NCI-H226 (cell line): ENCODE results near the gene HSPB7.
"Not testable (repeated sequence)": the region's sequence is repeated elsewhere in the genome, so short reads cannot be mapped to it uniquely, and the experiment has no call there.

Source experiments
- DNase-seq: peaks from one replicate; pipeline ENCODE4 v3.0.0-alpha.2; 2015

Gene HSPB7

DNA sequence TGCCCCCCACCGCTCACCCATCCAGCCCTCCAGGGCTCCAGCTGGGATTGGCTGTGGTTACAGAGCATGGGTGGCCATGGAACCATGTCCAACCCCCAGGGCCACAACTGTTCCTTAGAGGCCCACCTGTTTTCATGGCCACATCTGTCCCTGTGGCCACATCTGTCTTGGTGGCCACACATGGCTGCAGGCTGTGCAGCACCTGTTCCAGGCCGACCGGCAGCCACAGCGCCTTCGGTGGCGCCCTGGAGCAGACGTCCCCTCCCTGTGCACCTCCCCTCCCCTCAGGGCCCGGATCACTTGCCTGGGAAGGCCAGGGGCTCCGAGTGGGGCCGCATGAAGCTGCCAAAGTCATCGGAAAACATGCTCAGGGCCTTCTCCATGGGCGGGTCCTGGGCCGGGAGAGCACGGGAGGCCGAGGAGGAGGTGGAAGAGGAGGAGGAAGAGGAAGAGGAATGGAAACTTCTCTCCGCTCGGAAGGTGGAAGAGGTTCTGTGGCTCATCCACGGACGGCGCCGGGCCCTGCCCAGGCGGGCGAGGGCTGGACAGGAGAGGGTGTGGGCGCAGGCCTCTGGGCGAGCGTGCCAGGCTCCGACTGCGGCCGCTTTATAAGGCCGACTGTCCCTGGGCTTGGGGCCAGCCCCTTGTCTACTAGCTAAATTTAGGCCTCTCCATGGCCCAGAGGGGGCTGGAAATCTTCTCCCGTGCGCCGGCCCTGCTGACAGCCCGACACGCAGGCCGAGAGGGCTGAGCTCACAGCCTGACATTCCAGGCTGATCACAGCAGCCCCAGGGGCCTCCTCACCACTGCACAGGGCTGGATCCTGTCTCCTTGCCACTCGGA, at the start of gene HSPB7:
Gene HSPB7, minus strand, starts transcription at position 583 of the 843 bp plus-strand sequence. Its CDS starts 80 bp downstream, at position 503.
- peak; percentile 57 for DNase-seq

GRCh38 chr1:16067127-16067768, 49.4 kb upstream of the HSPB7 start:
- no peak for DNase-seq

GRCh38 chr1:16066245-16066644, 48.4 kb upstream of the HSPB7 start:
- DNase-seq, result no peak

DNA sequence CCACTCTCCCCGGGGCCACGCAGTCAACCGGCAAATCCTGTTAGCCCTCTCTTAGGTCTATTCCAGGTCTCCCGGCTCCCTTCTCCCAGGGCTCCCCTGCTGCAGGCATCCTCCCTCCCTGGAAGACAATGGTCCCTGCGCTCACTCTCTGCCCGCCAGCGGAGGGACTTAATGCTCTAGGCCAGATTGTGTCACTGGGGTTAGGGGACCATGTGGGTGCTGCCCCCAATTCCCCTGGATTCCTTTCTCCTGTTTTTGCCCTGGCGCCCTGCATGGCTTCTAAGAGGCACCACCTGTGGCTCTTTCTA, 47.4 kb upstream of the HSPB7 start:
- DNase-seq, result no peak

GRCh38 chr1:16064536-16065268, 46.9 kb upstream of the HSPB7 start:
- no peak for DNase-seq

- DNase-seq, result no peak
Measured at GRCh38 chr1:16063921-16064320, 46.1 kb upstream of the HSPB7 start.

DNA sequence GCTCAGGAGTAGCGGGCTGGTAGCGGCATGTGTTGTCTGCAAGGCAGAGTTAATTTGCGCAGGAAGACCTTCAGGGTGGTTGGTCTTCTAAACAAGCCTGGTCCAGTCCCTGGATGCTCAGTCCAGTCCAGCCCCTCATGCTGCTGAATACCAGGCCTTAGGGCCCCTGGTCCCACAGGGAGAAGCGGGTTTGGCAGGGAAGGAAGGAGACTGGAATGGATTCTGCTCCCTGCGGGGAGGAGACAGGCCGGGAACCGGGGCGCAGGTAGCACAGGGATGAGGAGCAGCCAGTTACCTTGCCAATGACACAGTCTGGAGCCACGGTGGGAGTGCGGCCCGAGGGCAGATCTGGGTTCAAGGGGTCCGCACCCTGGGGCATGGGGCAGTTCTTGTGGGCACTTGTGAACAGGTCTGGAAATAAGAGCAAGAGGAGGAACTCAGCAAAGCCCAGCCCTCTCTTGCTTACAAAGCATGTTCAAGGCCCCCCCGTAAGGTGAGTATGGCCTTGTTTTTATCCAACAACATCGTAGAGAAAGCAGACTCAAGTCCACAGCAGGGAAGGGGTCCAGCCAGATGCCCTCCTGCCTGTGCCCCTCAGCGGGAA, 45.5 kb upstream of the HSPB7 start:
- DNase-seq, result no peak

DNA sequence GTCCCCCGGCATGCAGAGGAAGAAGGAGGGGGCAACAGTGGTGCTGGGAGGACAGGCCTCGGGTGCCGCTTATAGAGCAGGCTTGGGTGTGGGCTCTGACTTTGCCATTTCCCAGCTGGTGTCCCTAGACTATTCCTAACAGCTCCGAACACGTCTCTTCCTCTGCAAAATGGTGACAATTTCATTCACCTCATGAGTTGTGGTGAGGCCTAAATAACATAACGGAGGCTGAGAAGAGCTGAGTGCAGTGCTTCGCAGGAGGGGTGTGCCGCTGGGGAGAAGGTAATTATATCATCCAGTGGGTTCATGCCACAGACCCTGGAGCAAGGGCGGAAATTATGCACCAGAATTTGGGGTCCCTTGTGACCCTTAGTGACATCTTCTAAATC, 44.8 kb upstream of the HSPB7 start:
- not testable (repeated sequence) for DNase-seq

DNA sequence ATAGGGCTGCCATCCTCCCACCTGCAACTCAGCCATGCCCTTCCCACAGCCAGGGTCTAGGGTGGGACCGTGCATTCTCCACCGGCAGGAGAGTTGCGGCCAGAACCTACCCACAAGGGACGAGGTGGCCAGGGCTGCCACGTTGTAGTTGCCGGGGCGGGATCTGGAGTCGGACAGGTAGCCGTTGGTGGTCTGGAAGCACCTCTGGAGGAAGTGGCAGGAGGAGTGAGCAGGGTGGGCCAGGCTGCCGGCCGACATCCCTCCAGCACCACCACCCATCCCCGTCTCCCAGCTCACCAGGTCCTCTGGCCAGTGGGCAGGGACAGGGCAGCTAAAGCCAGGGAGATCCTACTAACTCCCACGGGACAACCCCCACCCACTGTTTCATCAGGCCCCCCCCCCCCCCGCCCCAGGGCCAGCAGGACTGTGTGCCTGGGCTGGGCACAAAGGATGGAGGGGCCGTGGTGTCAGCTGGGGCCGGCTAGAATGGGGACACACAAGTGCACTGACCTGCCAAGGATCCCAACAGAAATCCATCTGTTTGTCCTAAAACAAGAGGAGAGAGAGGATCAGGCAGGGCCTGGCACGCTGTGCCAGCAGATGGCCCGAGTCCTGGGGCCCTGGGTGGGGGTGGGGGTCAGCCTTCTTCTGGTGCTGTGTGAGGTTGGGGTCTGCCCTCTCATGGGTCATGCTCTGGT, 44.3 kb upstream of the HSPB7 start:
- not testable (repeated sequence) for DNase-seq

DNA sequence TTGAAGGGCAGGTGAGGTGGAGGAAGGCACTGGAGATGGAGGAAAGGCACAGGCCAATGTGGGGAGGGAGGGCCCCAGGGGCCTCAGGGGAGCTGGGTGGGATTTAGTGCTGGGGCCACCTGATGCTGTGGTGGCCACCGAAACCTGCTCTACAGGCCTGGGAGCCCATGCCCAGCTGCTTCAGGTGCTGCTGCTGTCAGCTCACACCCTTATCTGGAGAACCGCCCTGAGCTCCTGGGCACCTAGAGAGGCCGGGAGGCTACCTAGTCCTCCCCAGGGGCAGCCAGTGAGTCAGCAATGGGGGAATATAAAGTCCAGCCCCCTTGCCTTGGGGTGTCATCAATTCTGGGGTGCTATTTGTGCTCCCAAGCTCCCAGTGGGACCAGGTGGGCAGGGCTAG, 43.4 kb upstream of the HSPB7 start:
- DNase-seq, result no peak

- DNase-seq, result not testable (repeated sequence)
Measured at GRCh38 chr1:16058394-16059120, 40.7 kb upstream of the HSPB7 start.

DNA sequence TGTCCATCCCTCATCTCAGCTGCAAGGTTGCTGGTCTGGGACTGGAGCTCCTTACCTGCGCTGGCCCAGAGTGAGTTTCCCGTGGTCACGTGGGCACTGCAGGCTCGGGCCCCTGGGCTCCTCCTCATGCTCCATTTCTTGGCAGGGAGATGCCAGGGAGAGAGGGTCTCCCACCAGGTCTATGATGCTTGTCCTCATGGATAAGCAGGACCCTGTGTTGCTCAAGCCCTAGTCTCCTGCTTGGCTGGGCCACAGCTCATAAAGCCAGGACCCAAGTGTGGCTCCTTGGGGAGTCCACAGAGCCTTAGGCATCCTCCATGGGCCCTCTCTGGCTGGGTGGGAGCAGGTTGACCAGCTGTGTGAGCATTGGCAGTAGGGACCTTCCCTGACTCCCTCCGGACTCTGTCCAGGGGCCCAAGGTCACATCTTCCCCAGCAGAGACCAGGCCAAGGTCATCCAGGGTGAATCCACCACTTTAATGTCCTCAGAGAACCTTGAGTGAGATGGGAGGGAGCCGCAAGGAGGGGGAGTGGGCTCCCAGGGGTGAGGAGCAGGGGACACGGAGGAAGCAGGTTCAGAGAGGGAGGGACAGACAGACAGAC, 39.6 kb upstream of the HSPB7 start:
- not testable (repeated sequence) for DNase-seq

DNA sequence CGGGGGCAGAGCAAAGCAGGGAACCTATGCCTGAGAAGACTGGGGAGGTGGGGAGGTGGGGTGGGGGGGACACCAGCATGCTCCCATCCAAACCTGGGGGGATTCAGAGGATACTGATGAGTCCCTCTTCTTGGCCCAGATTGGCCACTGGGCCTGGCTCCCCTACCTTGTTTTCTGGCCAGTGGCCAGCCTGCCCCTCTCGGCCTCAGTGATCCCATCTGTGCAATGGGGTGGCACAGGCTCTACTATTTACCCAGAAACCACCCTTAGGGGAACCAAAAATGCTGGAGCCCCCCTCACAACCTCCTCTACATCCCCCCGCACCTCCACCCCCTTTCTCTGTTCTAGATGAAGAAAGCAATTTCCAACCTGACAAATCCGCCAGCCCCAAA, 38.7 kb upstream of the HSPB7 start:
- DNase-seq, result not testable (repeated sequence)

DNA sequence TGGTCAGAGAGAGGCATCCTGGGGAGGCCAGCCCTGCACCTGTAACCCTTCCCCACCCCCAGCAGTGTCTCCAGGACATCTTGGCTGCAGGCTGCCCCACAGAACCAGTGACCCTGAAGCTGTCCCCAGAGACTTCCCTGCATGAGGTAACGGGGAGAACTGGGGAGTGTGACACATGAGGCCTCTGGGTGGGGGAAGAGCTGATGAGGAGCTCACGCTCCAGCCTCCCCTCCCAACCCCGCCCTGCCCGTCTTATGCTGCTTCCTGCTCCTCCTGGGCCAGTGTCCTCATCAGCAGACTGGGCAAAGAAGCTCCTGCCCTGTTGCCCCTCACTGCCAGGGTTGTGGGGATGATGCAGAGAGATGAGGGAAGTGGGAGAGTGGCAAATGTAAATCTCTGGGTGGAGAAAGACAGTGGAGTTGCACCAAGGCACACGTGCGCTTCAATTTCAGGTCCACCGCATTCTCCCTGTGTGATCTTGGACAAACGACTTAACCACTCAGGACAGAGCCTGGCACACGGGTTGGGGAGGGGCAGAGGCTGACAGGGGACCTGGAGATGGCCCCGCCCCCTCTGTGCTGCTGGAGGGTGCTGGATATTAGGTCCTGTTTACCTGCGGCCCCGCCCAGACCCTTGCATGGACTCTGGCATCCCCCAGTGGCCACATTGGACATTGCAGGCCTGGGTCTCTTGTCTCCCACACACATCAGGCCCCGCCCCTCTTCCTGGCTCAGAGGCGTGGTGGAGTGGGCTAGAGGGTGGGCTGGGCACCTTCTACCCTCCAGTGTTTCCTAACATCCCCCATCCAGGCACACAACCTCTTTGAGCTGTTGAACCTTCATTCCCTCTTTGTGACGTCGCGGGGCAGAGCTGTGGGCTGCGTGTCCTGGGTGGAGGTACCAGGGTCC, 38.0 kb upstream of the HSPB7 start:
- DNase-seq, result peak; percentile 70

DNA sequence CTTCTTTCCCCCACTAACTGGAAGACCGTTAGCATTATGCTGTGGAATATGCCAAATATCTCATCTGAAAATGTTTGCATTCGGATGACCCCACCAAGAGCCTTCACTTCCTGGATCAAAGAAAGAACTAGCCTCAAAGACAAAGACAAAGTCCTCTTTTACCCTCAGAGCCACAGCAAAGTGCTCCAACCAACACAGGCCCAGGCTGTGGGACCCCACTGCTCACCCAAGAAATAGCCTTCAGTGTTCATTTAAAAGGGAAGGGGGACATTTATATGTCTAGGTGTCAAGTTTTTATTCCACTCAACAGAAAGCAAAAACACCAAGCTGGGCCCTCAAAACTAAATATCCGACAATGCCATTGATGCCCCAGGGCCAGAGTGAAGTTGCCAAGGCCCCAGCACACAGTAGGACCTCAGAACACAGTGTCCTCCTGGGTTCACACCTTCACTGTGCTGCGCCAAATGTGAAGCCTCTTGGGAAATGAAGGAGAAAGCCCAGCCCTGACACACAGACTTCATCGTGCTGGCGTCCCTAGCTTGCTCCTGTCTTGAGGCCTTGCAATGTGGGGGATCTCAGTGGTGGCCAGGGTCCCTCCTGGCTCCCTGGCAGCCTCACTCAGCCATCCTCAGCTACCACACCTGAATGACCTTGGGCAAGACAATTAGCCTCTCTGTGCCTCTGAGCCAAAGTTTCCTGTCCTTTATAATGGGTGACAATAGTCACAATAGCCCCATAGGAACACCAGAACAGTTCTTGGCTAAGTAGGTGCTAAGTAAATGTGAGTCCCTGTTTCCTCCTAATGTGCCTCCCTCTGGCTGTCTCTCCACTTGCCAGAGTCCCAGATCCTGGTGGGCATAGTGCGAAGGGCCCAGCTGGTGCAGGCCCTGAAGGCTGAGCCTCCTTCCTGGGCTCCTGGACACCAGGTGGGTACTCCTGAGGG, 37.0 kb upstream of the HSPB7 start:
- no peak for DNase-seq

GRCh38 chr1:16053781-16054502, 36.1 kb upstream of the HSPB7 start:
- no peak for DNase-seq

- not testable (repeated sequence) for DNase-seq
Measured at GRCh38 chr1:16051949-16052348, 34.1 kb upstream of the HSPB7 start.

DNA sequence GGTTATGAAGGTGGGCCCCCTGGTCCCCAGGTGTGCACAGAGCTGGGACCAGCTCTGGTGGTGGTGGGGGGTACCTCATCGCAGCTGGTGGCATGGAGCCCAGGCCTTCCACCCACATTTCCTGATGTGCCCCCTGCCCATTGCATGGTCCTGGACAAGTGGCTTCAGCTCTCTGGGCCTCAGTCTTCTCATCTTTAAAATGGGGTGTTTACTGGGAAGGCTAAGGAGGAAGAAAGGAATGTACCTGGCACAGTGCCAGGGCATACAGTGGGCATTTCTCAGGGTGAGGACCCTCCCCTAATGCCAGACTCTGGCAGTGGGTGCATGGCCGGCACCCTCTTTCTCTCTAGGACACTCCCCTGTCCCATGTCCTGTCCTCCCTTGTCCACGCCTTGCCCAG, 33.2 kb upstream of the HSPB7 start:
- DNase-seq, result no peak

GRCh38 chr1:16050328-16050727, 32.5 kb upstream of the HSPB7 start:
- DNase-seq, result no peak
